Prostate gland (tissue), 2 donors: ENCODE results near the gene FOXL1.

Experiments used
- POLR2A ChIP-seq: fragments of 450-650 bp; IDR thresholded peaks from one replicate; pipeline ENCODE4 v1.6.1; 2016; ENCODE audit warnings: antibody characterized with exemption, mild to moderate bottlenecking
- TF ChIP-seq, protein P1 (sequence below), 4 experiments: fragments of 200-600 bp in 2 of 4; fragments of 450-650 bp in 2 of 4; sonication (generic) in 2 of 4; IDR thresholded peaks; 1 replicate in 3 of 4; 2 replicates in 1 of 4; pipeline ENCODE4 v1.5.1; 2016 to 2019; ENCODE audit warnings: antibody characterized with exemption in 4 of 4, mild to moderate bottlenecking in 2 of 4, moderate library complexity in 2 of 4

DNA sequence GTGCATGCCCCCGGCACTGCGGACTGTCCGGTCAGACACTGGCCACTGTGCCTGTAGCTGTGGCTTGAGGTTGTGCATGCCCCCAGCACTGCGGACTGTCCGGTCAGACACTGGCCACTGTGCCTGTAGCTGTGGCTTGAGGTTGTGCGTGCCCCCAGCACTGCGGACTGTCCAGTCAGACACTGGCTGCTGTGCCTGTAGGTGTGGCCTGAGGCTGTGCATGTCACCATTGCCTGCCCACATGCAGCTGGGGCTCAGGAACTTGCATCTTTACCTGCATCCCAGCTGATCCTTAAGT, 28.5 kb upstream of the FOXL1 start:
- TF ChIP-seq, protein P1, sequence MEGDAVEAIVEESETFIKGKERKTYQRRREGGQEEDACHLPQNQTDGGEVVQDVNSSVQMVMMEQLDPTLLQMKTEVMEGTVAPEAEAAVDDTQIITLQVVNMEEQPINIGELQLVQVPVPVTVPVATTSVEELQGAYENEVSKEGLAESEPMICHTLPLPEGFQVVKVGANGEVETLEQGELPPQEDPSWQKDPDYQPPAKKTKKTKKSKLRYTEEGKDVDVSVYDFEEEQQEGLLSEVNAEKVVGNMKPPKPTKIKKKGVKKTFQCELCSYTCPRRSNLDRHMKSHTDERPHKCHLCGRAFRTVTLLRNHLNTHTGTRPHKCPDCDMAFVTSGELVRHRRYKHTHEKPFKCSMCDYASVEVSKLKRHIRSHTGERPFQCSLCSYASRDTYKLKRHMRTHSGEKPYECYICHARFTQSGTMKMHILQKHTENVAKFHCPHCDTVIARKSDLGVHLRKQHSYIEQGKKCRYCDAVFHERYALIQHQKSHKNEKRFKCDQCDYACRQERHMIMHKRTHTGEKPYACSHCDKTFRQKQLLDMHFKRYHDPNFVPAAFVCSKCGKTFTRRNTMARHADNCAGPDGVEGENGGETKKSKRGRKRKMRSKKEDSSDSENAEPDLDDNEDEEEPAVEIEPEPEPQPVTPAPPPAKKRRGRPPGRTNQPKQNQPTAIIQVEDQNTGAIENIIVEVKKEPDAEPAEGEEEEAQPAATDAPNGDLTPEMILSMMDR (IDR thresholded peaks at IDR 0.05): no peak
- TF ChIP-seq POLR2A: no peak
